HEK293 (cell line): ENCODE measurements around the gene LONRF2.

Experiments used
- CTCF ChIA-PET: fragments of 350-600 bp; formaldehyde crosslinking; extraction: SDS; loops from one replicate; lab custom pipeline; 2021; ENCODE audit warnings: antibody characterized with exemption; lab: Yijun Ruan, JAX
- POLR2A ChIA-PET: fragments of 300-600 bp; formaldehyde crosslinking; extraction: SDS; loops from one replicate; lab custom pipeline; 2020; ENCODE audit warnings: antibody characterized with exemption, inconsistent platforms; lab: Yijun Ruan, JAX
- H3K27ac ChIP-seq: fragments of 200-500 bp; sonication (Bioruptor generic); 2 replicates; pipeline ENCODE4 v1.5.1; 2014; ENCODE audit warnings: low read depth, low read length, control low read depth, inconsistent platforms; ENCODE audit errors: extremely low read depth
- H3K36me3 ChIP-seq, 2 experiments: fragments of 200-500 bp in 1 of 2; sonication (Bioruptor generic) in 1 of 2; 1 replicate in 1 of 2; 2 replicates in 1 of 2; pipeline ENCODE4 v1.5.1; 2014 to 2017; ENCODE audit warnings: inconsistent platforms in 2 of 2, low read length in 2 of 2; ENCODE audit not compliant: control insufficient read depth in 2 of 2, insufficient read depth in 1 of 2
- H3K4me1 ChIP-seq: fragments of 200-500 bp; sonication (Bioruptor generic); 2 replicates; pipeline ENCODE4 v1.5.1; 2014; ENCODE audit warnings: mild to moderate bottlenecking, low read length, inconsistent platforms; ENCODE audit not compliant: control insufficient read depth, insufficient read depth
- H3K4me3 ChIP-seq: 2 replicates; pipeline ENCODE4 v1.5.1; 2011; ENCODE audit warnings: low read depth, mild to moderate bottlenecking, control low read depth, low read length, moderate library complexity
- H3K9me3 ChIP-seq: fragments of 200-500 bp; sonication (Bioruptor generic); 2 replicates; pipeline ENCODE4 v1.5.1; 2014; ENCODE audit warnings: low read depth, low read length, inconsistent platforms; ENCODE audit not compliant: control insufficient read depth, insufficient read depth
- FEZF1 ChIP-seq: fragments of 450-650 bp; formaldehyde crosslinking; IDR thresholded peaks from 2 replicates; pipeline ENCODE4 v1.5.1; 2016; ENCODE audit warnings: missing biosample characterization, missing genetic modification characterization
- IKZF3 ChIP-seq: fragments of 450-650 bp; IDR thresholded peaks from 2 replicates; pipeline ENCODE4 v1.5.0; 2018; ENCODE audit warnings: missing biosample characterization, mild to moderate bottlenecking, missing genetic modification characterization, moderate library complexity
- KLF7 ChIP-seq: fragments of 450-650 bp; formaldehyde crosslinking; IDR thresholded peaks from 2 replicates; pipeline ENCODE4 v1.5.1; 2016; ENCODE audit warnings: missing biosample characterization, missing genetic modification characterization, borderline replicate concordance
- ZBTB44 ChIP-seq: fragments of 450-650 bp; IDR thresholded peaks from 2 replicates; pipeline ENCODE4 v1.5.1; 2018; ENCODE audit warnings: missing biosample characterization, mild to moderate bottlenecking, missing genetic modification characterization
- ZNF121 ChIP-seq: fragments of 450-650 bp; formaldehyde crosslinking; IDR thresholded peaks from 2 replicates; pipeline ENCODE4 v1.5.1; 2016; ENCODE audit warnings: missing biosample characterization, missing genetic modification characterization
- ZNF292 ChIP-seq: fragments of 450-650 bp; formaldehyde crosslinking; IDR thresholded peaks from 2 replicates; pipeline ENCODE4 v1.5.1; 2016; ENCODE audit warnings: low read depth, missing biosample characterization, missing genetic modification characterization, borderline replicate concordance
- ZNF501 ChIP-seq: fragments of 450-650 bp; formaldehyde crosslinking; IDR thresholded peaks from 2 replicates; pipeline ENCODE4 v1.5.1; 2016; ENCODE audit warnings: missing biosample characterization, missing genetic modification characterization
- ZNF654 ChIP-seq: fragments of 450-650 bp; formaldehyde crosslinking; IDR thresholded peaks from 2 replicates; pipeline ENCODE4 v1.5.1; 2016; ENCODE audit warnings: low read depth, missing biosample characterization, missing genetic modification characterization
- ZNF664 ChIP-seq: fragments of 450-650 bp; formaldehyde crosslinking; IDR thresholded peaks from 2 replicates; pipeline ENCODE4 v1.5.1; 2016; ENCODE audit warnings: missing biosample characterization, missing genetic modification characterization
- ZNF76 ChIP-seq: fragments of 450-650 bp; formaldehyde crosslinking; IDR thresholded peaks from 2 replicates; pipeline ENCODE4; 2016; ENCODE audit warnings: low read depth, missing biosample characterization, missing genetic modification characterization, borderline replicate concordance
- ZSCAN30 ChIP-seq: fragments of 450-650 bp; IDR thresholded peaks from 2 replicates; pipeline ENCODE4 v1.5.1; 2018; ENCODE audit warnings: missing biosample characterization, mild to moderate bottlenecking, missing genetic modification characterization, moderate library complexity
- TF ChIP-seq, protein P1 (sequence below): fragments of 450-650 bp; formaldehyde crosslinking; IDR thresholded peaks from 2 replicates; pipeline ENCODE4 v1.5.1; 2017; ENCODE audit warnings: missing biosample characterization, missing genetic modification characterization
- TF ChIP-seq, protein P2 (sequence below): fragments of 450-650 bp; formaldehyde crosslinking; IDR thresholded peaks from 2 replicates; pipeline ENCODE4 v1.5.1; 2016; ENCODE audit warnings: missing biosample characterization, missing genetic modification characterization, borderline replicate concordance
- TF ChIP-seq, protein P3 (sequence below): fragments of 450-650 bp; formaldehyde crosslinking; IDR thresholded peaks from 2 replicates; pipeline ENCODE4 v1.5.1; 2016; ENCODE audit warnings: missing biosample characterization, missing genetic modification characterization
- TF ChIP-seq, protein P4 (sequence below): fragments of 450-650 bp; formaldehyde crosslinking; IDR thresholded peaks from 2 replicates; pipeline ENCODE4 v1.5.0; 2017; ENCODE audit warnings: missing biosample characterization, missing genetic modification characterization, borderline replicate concordance

LONRF2 gene

DNA sequence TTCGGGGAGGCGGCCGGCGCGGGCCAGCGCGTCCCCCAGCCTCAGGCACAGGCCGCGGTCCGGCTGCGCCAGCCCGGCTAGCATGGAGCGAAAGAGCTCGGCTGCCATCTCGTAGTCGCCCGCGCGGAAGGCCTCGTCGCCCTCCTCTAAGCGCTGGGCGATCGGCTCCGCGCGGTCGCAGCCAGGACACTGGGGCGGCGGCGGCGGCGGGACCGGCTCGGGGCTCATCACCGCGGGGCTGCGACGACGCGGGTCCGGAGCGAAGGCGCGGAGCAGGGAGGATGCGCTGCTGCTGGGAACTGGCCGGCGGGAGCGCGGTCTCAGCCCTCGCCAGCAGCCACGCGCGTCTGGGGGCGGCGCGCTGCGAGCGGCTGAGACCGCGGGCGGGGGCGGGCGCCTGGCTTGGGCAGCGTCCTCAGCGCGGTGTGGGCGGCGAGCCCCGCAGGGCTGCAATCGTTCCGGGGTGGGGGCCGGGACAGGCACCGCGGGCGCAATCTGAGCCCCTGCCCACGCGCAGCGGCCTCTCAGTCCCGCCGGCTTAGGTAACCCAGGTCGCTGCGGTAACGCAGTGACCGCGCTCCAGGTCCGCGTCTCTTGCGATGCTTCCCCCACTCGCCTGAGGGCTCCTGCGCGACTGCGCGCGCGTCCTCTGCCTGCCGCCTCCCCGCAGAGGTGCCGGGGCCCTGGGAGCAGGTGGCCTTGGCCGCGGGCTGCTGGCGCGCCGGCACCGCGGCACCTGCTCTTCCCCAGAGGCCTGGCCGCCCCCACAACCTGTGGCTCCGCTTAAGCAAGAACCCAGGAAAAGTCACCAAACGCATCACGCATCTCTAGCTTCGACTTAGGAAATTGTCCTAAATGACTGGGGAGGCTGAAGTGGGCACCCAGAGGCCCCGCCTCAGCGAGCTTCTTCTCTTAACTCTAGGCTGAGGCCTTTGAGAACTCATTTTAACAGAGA lies at the start of gene LONRF2 (continued):
- TF ChIP-seq, protein P1, sequence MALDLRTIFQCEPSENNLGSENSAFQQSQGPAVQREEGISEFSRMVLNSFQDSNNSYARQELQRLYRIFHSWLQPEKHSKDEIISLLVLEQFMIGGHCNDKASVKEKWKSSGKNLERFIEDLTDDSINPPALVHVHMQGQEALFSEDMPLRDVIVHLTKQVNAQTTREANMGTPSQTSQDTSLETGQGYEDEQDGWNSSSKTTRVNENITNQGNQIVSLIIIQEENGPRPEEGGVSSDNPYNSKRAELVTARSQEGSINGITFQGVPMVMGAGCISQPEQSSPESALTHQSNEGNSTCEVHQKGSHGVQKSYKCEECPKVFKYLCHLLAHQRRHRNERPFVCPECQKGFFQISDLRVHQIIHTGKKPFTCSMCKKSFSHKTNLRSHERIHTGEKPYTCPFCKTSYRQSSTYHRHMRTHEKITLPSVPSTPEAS (tag by site-specific recombination) = no peak
- TF ChIP-seq ZBTB44 (tag by site-specific recombination) (no peak), ZNF121 (tag by site-specific recombination) (no peak), ZSCAN30 (peak; percentile 80; the same call in 1 of the 2 replicates)

GRCh38 chr2:100367163-100367562 lies 44.9 kb upstream of the LONRF2 start:
- ChIA-PET POLR2A (no interaction called here), CTCF (interaction anchor here (0.6 to 6.6 kb wide), 4 partner anchors 13 to 105 kb away, joined by 3 to 48 read pairs (median 15); no protein-coding TSS in a partner anchor)
- no peak overlapping the region for H3K27ac ChIP-seq
- H3K4me1 ChIP-seq = no peaks in the 10 kb centered on the region; the same call in 1 of the 2 replicates
- no peaks in the 10 kb centered on the region for H3K36me3 ChIP-seq
- H3K4me3 ChIP-seq = no peak overlapping the region
- no peaks in the 10 kb centered on the region for H3K9me3 ChIP-seq
- no peak for TF ChIP-seq ZNF501
- TF ChIP-seq KLF7 (tag by site-specific recombination) = no peak
- no peak for TF ChIP-seq ZNF292
- TF ChIP-seq, protein P2, sequence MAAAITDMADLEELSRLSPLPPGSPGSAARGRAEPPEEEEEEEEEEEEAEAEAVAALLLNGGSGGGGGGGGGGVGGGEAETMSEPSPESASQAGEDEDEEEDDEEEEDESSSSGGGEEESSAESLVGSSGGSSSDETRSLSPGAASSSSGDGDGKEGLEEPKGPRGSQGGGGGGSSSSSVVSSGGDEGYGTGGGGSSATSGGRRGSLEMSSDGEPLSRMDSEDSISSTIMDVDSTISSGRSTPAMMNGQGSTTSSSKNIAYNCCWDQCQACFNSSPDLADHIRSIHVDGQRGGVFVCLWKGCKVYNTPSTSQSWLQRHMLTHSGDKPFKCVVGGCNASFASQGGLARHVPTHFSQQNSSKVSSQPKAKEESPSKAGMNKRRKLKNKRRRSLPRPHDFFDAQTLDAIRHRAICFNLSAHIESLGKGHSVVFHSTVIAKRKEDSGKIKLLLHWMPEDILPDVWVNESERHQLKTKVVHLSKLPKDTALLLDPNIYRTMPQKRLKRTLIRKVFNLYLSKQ (tag by site-specific recombination) = no peak
- no peak for TF ChIP-seq ZNF76 (tag by site-specific recombination)
- TF ChIP-seq, protein P3, sequence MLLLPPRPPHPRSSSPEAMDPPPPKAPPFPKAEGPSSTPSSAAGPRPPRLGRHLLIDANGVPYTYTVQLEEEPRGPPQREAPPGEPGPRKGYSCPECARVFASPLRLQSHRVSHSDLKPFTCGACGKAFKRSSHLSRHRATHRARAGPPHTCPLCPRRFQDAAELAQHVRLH (tag by site-specific recombination) = no peak
- TF ChIP-seq, protein P4, sequence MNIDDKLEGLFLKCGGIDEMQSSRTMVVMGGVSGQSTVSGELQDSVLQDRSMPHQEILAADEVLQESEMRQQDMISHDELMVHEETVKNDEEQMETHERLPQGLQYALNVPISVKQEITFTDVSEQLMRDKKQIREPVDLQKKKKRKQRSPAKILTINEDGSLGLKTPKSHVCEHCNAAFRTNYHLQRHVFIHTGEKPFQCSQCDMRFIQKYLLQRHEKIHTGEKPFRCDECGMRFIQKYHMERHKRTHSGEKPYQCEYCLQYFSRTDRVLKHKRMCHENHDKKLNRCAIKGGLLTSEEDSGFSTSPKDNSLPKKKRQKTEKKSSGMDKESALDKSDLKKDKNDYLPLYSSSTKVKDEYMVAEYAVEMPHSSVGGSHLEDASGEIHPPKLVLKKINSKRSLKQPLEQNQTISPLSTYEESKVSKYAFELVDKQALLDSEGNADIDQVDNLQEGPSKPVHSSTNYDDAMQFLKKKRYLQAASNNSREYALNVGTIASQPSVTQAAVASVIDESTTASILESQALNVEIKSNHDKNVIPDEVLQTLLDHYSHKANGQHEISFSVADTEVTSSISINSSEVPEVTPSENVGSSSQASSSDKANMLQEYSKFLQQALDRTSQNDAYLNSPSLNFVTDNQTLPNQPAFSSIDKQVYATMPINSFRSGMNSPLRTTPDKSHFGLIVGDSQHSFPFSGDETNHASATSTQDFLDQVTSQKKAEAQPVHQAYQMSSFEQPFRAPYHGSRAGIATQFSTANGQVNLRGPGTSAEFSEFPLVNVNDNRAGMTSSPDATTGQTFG = no peak
- TF ChIP-seq FEZF1 (tag by site-specific recombination) = no peak
- no peak for TF ChIP-seq IKZF3
- no peak for TF ChIP-seq ZNF664 (tag by site-specific recombination)
- TF ChIP-seq ZNF654 (tag by site-specific recombination) = no peak
